GM23248 (cell line): ENCODE results near the gene ADGRD1. TPM values are rescaled to one million over a fixed set of nuclear protein-coding genes. Genes with fewer than 3 reads are reported as not detected.

Source experiments
- DNase-seq: peaks from one replicate; pipeline ENCODE4 v3.0.0-alpha.2; 2015
- H2AFZ ChIP-seq: fragments of 200-600 bp; sonication (generic); 2 replicates; pipeline ENCODE4 v1.6.1; 2016; ENCODE audit warnings: antibody characterized with exemption
- H3F3A ChIP-seq: fragments of 200-600 bp; sonication (generic); 2 replicates; pipeline ENCODE4 v1.6.1; 2016; ENCODE audit warnings: mild to moderate bottlenecking, antibody characterized with exemption, mixed run types; ENCODE audit not compliant: insufficient read depth
- H3K27ac ChIP-seq: fragments of 200-600 bp; sonication (generic); 2 replicates; pipeline ENCODE4 v1.5.1; 2016; ENCODE audit warnings: mild to moderate bottlenecking
- H3K27me3 ChIP-seq: fragments of 200-600 bp; sonication (generic); replicated peaks from 2 replicates; pipeline ENCODE4 v1.6.1; 2016; ENCODE audit warnings: mild to moderate bottlenecking; ENCODE audit not compliant: insufficient read depth
- H3K36me3 ChIP-seq: fragments of 200-600 bp; sonication (generic); 2 replicates; pipeline ENCODE4 v1.6.1; 2016; ENCODE audit warnings: low read depth, mild to moderate bottlenecking
- H3K4me1 ChIP-seq: fragments of 200-600 bp; sonication (generic); 2 replicates; pipeline ENCODE4 v1.6.1; 2016; ENCODE audit warnings: mild to moderate bottlenecking; ENCODE audit not compliant: insufficient read depth
- H3K4me2 ChIP-seq: fragments of 200-600 bp; sonication (generic); one replicate; pipeline ENCODE4 v1.6.1; 2016; ENCODE audit warnings: mild to moderate bottlenecking; ENCODE audit not compliant: unreplicated experiment
- H3K4me3 ChIP-seq: fragments of 200-600 bp; sonication (generic); 2 replicates; pipeline ENCODE4 v1.5.1; 2016; ENCODE audit warnings: mild to moderate bottlenecking
- H3K79me2 ChIP-seq: fragments of 200-600 bp; sonication (generic); 2 replicates; pipeline ENCODE4 v1.6.1; 2016; ENCODE audit warnings: mild to moderate bottlenecking; ENCODE audit not compliant: insufficient read depth
- H3K9ac ChIP-seq: fragments of 200-600 bp; sonication (generic); 2 replicates; pipeline ENCODE4 v1.6.1; 2016; ENCODE audit warnings: mild to moderate bottlenecking
- H3K9me2 ChIP-seq: fragments of 200-600 bp; sonication (generic); 2 replicates; pipeline ENCODE4 v1.6.1; 2016; ENCODE audit warnings: mixed run types, mild to moderate bottlenecking, moderate library complexity; ENCODE audit not compliant: insufficient read depth
- H3K9me3 ChIP-seq: fragments of 200-600 bp; sonication (generic); one replicate; pipeline ENCODE4 v1.6.1; 2017; ENCODE audit warnings: low read depth
- H4K20me1 ChIP-seq: fragments of 200-600 bp; sonication (generic); 2 replicates; pipeline ENCODE4 v1.6.0; 2016; ENCODE audit not compliant: insufficient read depth
- EZH2 ChIP-seq: fragments of 200-600 bp; sonication (generic); IDR thresholded peaks from 2 replicates; pipeline ENCODE4 v1.6.1; 2018; ENCODE audit warnings: antibody characterized with exemption, mild to moderate bottlenecking; ENCODE audit not compliant: insufficient read depth, poor library complexity, severe bottlenecking
- EZH2phosphoT487 ChIP-seq: fragments of 200-600 bp; sonication (generic); IDR thresholded peaks from 2 replicates; pipeline ENCODE4 v1.6.1; 2018; ENCODE audit warnings: antibody characterized with exemption, moderate library complexity, mild to moderate bottlenecking, low read depth; ENCODE audit not compliant: insufficient read depth
- WGBS, 2 experiments: methylation state at CpG; one replicate each; pipeline ENCODE4 v1.1.6; 2015 to 2017; ENCODE audit warnings: low lambda C conversion rate in 2 of 2, low coverage in 1 of 2; ENCODE audit errors: missing lambda C conversion rate in 2 of 2; 5-methylcytosine and 5-hydroxymethylcytosine counted together
- in situ Hi-C: fragments of 300-500 bp; cut with MboI; formaldehyde crosslinking; loops from 2 replicates; pipeline ENCODE4 v1.15.0; 2020
- polyA plus RNA-seq: library from polyadenylated mRNA; unstranded; fragments of >200 nt; fragmentation: Nextera tagmentation; extraction: Ambion mirVana; gene quantifications from 2 replicates; pipeline ENCODE4 v1.2.1, GENCODE V29; 2016
- total RNA-seq: library from RNA; depleted of rRNA; stranded (reverse); fragments of >200 nt; shearing (Covaris generic); gene quantifications from 2 replicates; pipeline ENCODE4 v1.2.3, GENCODE V29; 2014

Gene ADGRD1
- total and polyA plus RNA-seq, 2 experiments from 2014 or later: 7.9 to 11.2 TPM

DNA sequence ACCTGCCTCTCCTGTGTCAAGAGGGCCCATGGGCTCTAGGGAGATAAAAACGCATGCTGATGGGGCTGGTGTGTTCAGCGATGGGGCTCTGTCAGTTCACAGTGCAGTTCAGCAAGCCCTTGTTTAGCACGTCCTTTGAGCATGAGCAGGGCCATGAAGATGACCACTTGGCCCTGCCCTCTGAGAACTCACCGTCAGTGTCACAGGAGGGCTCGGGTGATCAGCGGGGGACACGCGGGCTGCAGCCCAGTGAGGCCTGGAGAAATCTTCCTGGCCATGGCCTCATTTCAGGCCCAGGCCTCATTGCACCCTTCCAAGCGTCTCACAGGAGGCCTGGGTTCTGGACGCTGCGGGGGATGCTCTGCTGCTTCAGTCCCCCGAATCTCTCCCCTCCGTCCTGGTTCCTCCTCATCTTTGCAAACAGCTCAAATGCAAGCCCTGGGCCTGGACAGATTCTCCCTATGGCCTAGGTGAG lies 181.6 kb downstream of the ADGRD1 start:
- in situ Hi-C loops: no loop called here
- no peaks in the 10 kb centered on the region for H3K36me3 ChIP-seq
- no peaks in the 10 kb centered on the region for H3K27me3 ChIP-seq
- H3K4me1 ChIP-seq: no peaks in the 10 kb centered on the region
- no peak for DNase-seq
- no peaks in the 10 kb centered on the region for H4K20me1 ChIP-seq
- H3F3A ChIP-seq: no peaks in the 10 kb centered on the region
- H3K4me2 ChIP-seq: no peak overlapping the region
- no peak overlapping the region for H3K9ac ChIP-seq
- no peak overlapping the region for H3K4me3 ChIP-seq
- WGBS, 2 experiments: 69 to 77% methylated on average over 11 to 13 of the region's 13 CpGs
- no peak overlapping the region for H2AFZ ChIP-seq
- no peaks in the 10 kb centered on the region for H3K79me2 ChIP-seq
- H3K9me2 ChIP-seq: no peaks in the 10 kb centered on the region
- no peak overlapping the region for H3K27ac ChIP-seq
- TF ChIP-seq EZH2phosphoT487 (no peak), EZH2 (no peak)
- H3K9me3 ChIP-seq: no peaks in the 10 kb centered on the region

DNA sequence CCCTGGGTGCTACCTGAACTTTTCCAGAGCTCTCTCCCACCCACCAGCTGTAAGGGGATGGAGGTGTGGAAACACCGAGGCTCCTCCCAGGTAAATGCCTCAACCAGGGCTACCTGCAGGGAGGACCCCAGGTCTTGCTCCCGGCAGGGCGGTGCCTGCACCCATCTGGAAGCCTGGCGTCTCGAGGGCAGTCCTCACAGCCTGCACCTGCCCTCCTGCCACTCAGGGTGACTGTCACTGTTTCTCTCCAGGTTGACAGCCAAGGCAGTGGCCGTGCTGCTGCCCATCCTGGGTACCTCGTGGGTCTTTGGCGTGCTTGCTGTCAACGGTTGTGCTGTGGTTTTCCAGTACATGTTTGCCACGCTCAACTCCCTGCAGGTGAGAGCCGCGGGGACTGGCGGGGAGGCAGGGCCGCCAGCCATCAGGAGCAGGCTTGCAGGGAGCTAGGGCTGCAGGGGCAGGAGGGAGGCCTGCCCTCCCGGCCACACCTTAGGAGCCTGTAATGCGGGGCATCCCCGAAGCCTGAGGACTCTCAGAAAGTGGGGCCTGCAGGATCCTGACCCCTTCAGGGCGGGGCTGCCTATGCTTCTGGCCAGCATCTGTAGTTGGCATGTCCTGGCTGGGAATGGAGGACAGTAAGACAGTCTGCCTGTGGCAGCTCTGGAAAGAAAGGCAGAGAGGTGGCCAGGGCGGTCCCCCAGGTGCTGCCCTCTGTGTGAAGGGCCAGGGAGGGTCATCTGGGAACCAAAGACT lies 182.3 kb downstream of the ADGRD1 start:
- WGBS, 2 experiments: 70 to 74% methylated on average over 12 to 19 of the region's 19 CpGs
- in situ Hi-C loops: no loop called here
- TF ChIP-seq EZH2phosphoT487 (no peak), EZH2 (no peak)

DNA sequence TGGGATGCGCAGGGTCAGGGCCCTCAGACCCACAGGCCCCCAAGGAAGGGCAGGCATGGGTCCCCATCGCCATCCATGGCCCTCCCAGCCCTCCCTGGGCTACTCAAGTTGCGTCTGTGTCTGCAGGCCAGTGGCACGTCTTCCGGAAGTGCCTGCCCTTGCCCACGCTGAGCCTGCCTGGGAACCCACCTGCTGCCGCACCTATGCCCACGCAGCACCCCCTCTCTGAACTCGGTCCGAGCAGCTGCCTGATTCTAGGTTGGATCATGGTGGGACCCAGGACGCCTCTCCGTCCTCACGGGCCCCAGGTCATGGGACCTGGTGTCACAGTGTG lies 182.8 kb downstream of the ADGRD1 start:
- no peaks in the 10 kb centered on the region for H3K9me3 ChIP-seq
- TF ChIP-seq EZH2 (no peak), EZH2phosphoT487 (no peak)
- 68 to 75% methylated on average over 8 to 13 of the region's 13 CpGs for WGBS, 2 experiments
- H3K4me3 ChIP-seq: no peak overlapping the region
- H3K9me2 ChIP-seq: no peaks in the 10 kb centered on the region
- no peak overlapping the region for H3K4me2 ChIP-seq
- H2AFZ ChIP-seq: no peak overlapping the region
- in situ Hi-C loops: no loop called here
- no peaks in the 10 kb centered on the region for H3K27me3 ChIP-seq
- H3K4me1 ChIP-seq: no peaks in the 10 kb centered on the region
- H3K9ac ChIP-seq: no peak overlapping the region
- no peaks in the 10 kb centered on the region for H3K36me3 ChIP-seq
- H3K27ac ChIP-seq: no peak overlapping the region
- no peaks in the 10 kb centered on the region for H3F3A ChIP-seq
- DNase-seq: no peak
- H4K20me1 ChIP-seq: no peaks in the 10 kb centered on the region
- H3K79me2 ChIP-seq: no peaks in the 10 kb centered on the region

More for the DNA sequence above, 182.3 kb downstream of the ADGRD1 start:
- no peak for DNase-seq
- Histone ChIP-seq H3K9me2 (no peaks in the 10 kb centered on the region), H3K4me3 (no peak overlapping the region), H3K36me3 (no peaks in the 10 kb centered on the region), H2AFZ (no peak overlapping the region), H4K20me1 (no peaks in the 10 kb centered on the region), H3K4me1 (no peaks in the 10 kb centered on the region), H3K4me2 (no peak overlapping the region), H3K9ac (no peak overlapping the region), H3K27ac (no peak overlapping the region), H3K9me3 (no peaks in the 10 kb centered on the region), H3K27me3 (no peaks in the 10 kb centered on the region), H3F3A (no peaks in the 10 kb centered on the region), H3K79me2 (no peaks in the 10 kb centered on the region)

DNA sequence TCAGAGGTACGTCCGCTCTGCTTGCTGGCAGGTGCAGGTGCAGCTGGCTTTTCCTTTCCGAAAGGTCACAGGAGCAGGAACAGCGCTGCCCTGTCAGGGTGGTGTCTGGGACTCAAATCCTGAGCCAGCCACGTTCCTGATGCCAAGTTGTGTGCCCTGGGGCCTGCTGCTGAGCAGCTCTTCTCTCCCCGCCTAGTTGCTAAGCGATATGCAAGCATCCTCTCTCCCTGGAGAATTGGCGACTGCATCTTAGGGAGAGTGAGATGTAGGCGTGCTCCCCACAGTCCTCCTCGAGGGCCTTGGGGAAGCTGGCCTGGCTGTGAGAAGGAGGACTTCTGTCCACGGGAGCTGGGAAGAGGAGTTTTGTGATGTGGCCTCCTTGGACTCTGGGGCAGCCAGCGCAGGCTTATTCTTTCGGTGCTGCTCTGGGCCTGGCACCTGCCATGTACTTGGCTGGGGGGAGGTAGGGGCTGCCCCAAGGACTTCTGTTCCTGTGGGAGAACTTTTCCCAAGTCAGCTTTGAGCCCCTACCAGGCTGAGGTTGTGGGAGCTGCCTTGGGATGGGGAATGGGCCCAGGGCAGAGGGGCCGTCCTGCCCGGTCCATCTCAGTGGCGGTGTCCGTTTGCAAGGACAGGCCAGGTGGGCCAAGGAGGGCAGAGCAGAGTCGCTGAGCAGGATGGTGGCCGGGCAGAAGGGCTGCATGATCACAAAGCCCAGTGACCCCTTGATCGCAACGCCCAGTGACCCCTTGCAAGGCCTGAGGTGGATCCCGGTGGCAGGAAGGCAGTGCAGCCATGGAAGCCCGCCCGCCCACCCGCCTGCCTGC lies 183.5 kb downstream of the ADGRD1 start:
- H2AFZ ChIP-seq: no peak overlapping the region
- H3K9ac ChIP-seq: no peak overlapping the region
- no peaks in the 10 kb centered on the region for H4K20me1 ChIP-seq
- no peaks in the 10 kb centered on the region for H3K27me3 ChIP-seq
- H3K27ac ChIP-seq: no peak overlapping the region
- no peak overlapping the region for H3K4me2 ChIP-seq
- WGBS, 2 experiments: 68 to 79% methylated on average over 21 to 25 of the region's 25 CpGs
- no peaks in the 10 kb centered on the region for H3K36me3 ChIP-seq
- TF ChIP-seq EZH2 (no peak), EZH2phosphoT487 (no peak)
- H3K9me2 ChIP-seq: no peaks in the 10 kb centered on the region
- no peaks in the 10 kb centered on the region for H3K4me1 ChIP-seq
- H3K4me3 ChIP-seq: no peak overlapping the region
- no peaks in the 10 kb centered on the region for H3K79me2 ChIP-seq
- no peaks in the 10 kb centered on the region for H3F3A ChIP-seq
- in situ Hi-C loops: no loop called here
- no peaks in the 10 kb centered on the region for H3K9me3 ChIP-seq
- DNase-seq: no peak
